ENCODE data around the gene KCNIP2.
A peak's percentile ranks its signal among the peaks of the same experiment; 100 is the strongest.

The KCNIP2 gene

GRCh38 chr10:101843032-101844021, at the start of gene KCNIP2:
TSS of gene KCNIP2 (minus strand) at chr10:101843800. CDS start at chr10:101843568, 232 bp downstream.
- Histone ChIP-seq H3K9ac (ENCODE audit: low read depth, low read length) (peak within 1 kb of the TSS; percentile 57), H3K9me3 (ENCODE audit: control insufficient read depth, insufficient read depth, low read length) (no peaks in the 10 kb centered on the region), H3K4me1 (ENCODE audit: insufficient read depth, low read length) (peaks cover 9% of the 10 kb centered on the region; the same call in 1 of the 2 replicates), H3K36me3 (ENCODE audit: insufficient read depth, low read length) (no peaks in the 10 kb centered on the region)

GRCh38 chr10:101892782-101893391, 49.3 kb upstream of the KCNIP2 start:
- no peaks in the 10 kb centered on the region for H3K36me3 ChIP-seq (ENCODE audit: insufficient read depth, low read length)
- H3K9ac ChIP-seq (ENCODE audit: low read depth, low read length), result no peak overlapping the region
- H3K4me1 ChIP-seq (ENCODE audit: insufficient read depth, low read length), result no peaks in the 10 kb centered on the region
- H3K9me3 ChIP-seq (ENCODE audit: control insufficient read depth, insufficient read depth, low read length), result no peaks in the 10 kb centered on the region

- H3K4me1 ChIP-seq (ENCODE audit: insufficient read depth, low read length), result no peaks in the 10 kb centered on the region
Measured at GRCh38 chr10:101889256-101890210, 45.9 kb upstream of the KCNIP2 start.

GRCh38 chr10:101888251-101888949, 44.8 kb upstream of the KCNIP2 start:
- Histone ChIP-seq H3K9ac (ENCODE audit: low read depth, low read length) (no peak overlapping the region), H3K36me3 (ENCODE audit: insufficient read depth, low read length) (no peaks in the 10 kb centered on the region; the same call in 1 of the 2 replicates), H3K4me1 (ENCODE audit: insufficient read depth, low read length) (no peaks in the 10 kb centered on the region), H3K9me3 (ENCODE audit: control insufficient read depth, insufficient read depth, low read length) (no peaks in the 10 kb centered on the region)

More at GRCh38 chr10:101889256-101890210, 45.9 kb upstream of the KCNIP2 start:
- Histone ChIP-seq H3K9me3 (ENCODE audit: control insufficient read depth, insufficient read depth, low read length) (no peaks in the 10 kb centered on the region), H3K9ac (ENCODE audit: low read depth, low read length) (no peak overlapping the region), H3K36me3 (ENCODE audit: insufficient read depth, low read length) (no peaks in the 10 kb centered on the region; the same call in 1 of the 2 replicates)

- Histone ChIP-seq H3K36me3 (ENCODE audit: insufficient read depth, low read length) (no peaks in the 10 kb centered on the region; the same call in 1 of the 2 replicates), H3K9me3 (ENCODE audit: control insufficient read depth, insufficient read depth, low read length) (no peaks in the 10 kb centered on the region), H3K9ac (ENCODE audit: low read depth, low read length) (no peak overlapping the region), H3K4me1 (ENCODE audit: insufficient read depth, low read length) (no peaks in the 10 kb centered on the region)
Measured at GRCh38 chr10:101887775-101888174, 44.2 kb upstream of the KCNIP2 start.

GRCh38 chr10:101886521-101887312, 43.1 kb upstream of the KCNIP2 start:
- no peaks in the 10 kb centered on the region for H3K4me1 ChIP-seq (ENCODE audit: insufficient read depth, low read length)
- H3K9me3 ChIP-seq (ENCODE audit: control insufficient read depth, insufficient read depth, low read length), result no peaks in the 10 kb centered on the region
- no peaks in the 10 kb centered on the region; the same call in 1 of the 2 replicates for H3K36me3 ChIP-seq (ENCODE audit: insufficient read depth, low read length)
- H3K9ac ChIP-seq (ENCODE audit: low read depth, low read length), result no peak overlapping the region

GRCh38 chr10:101881036-101881774, 37.6 kb upstream of the KCNIP2 start:
- H3K9ac ChIP-seq (ENCODE audit: low read depth, low read length), result no peak overlapping the region

GRCh38 chr10:101880232-101880573, 36.6 kb upstream of the KCNIP2 start:
- Histone ChIP-seq H3K9me3 (ENCODE audit: control insufficient read depth, insufficient read depth, low read length) (no peaks in the 10 kb centered on the region), H3K9ac (ENCODE audit: low read depth, low read length) (no peak overlapping the region), H3K4me1 (ENCODE audit: insufficient read depth, low read length) (no peaks in the 10 kb centered on the region), H3K36me3 (ENCODE audit: insufficient read depth, low read length) (no peaks in the 10 kb centered on the region)

More at GRCh38 chr10:101881036-101881774, 37.6 kb upstream of the KCNIP2 start:
- Histone ChIP-seq H3K4me1 (ENCODE audit: insufficient read depth, low read length) (no peaks in the 10 kb centered on the region), H3K9me3 (ENCODE audit: control insufficient read depth, insufficient read depth, low read length) (no peaks in the 10 kb centered on the region), H3K36me3 (ENCODE audit: insufficient read depth, low read length) (no peaks in the 10 kb centered on the region)

GRCh38 chr10:101879456-101880231, 36.0 kb upstream of the KCNIP2 start:
- Histone ChIP-seq H3K36me3 (ENCODE audit: insufficient read depth, low read length) (no peaks in the 10 kb centered on the region), H3K4me1 (ENCODE audit: insufficient read depth, low read length) (no peaks in the 10 kb centered on the region), H3K9ac (ENCODE audit: low read depth, low read length) (no peak overlapping the region), H3K9me3 (ENCODE audit: control insufficient read depth, insufficient read depth, low read length) (no peaks in the 10 kb centered on the region)

- Histone ChIP-seq H3K36me3 (ENCODE audit: insufficient read depth, low read length) (no peaks in the 10 kb centered on the region), H3K4me1 (ENCODE audit: insufficient read depth, low read length) (no peaks in the 10 kb centered on the region), H3K9ac (ENCODE audit: low read depth, low read length) (no peak overlapping the region)
Measured at GRCh38 chr10:101878869-101879268, 35.3 kb upstream of the KCNIP2 start.

GRCh38 chr10:101875068-101875688, 31.6 kb upstream of the KCNIP2 start:
- no peaks in the 10 kb centered on the region for H3K9me3 ChIP-seq (ENCODE audit: control insufficient read depth, insufficient read depth, low read length)
- no peaks in the 10 kb centered on the region for H3K36me3 ChIP-seq (ENCODE audit: insufficient read depth, low read length)

More at GRCh38 chr10:101878869-101879268, 35.3 kb upstream of the KCNIP2 start:
- no peaks in the 10 kb centered on the region for H3K9me3 ChIP-seq (ENCODE audit: control insufficient read depth, insufficient read depth, low read length)

More at GRCh38 chr10:101875068-101875688, 31.6 kb upstream of the KCNIP2 start:
- Histone ChIP-seq H3K9ac (ENCODE audit: low read depth, low read length) (no peak overlapping the region), H3K4me1 (ENCODE audit: insufficient read depth, low read length) (no peaks in the 10 kb centered on the region)

Measured in ES-I3 (cell line).